Neural crest cell (in vitro differentiated cells): ENCODE measurements around the gene C20orf96. TPM values are rescaled to one million over a fixed set of nuclear protein-coding genes. Genes with fewer than 3 reads are reported as not detected.

Source experiments
- DNase-seq: peaks from one replicate; pipeline ENCODE4 v3.0.0; 2021; ENCODE audit warnings: low read depth, mixed read lengths, low spot score
- H3K27ac Mint-ChIP-seq: one replicate; pipeline ENCODE4 v1.8.0; 2021; ENCODE audit warnings: mild to moderate bottlenecking, mixed read lengths; ENCODE audit not compliant: unreplicated experiment
- H3K27me3 Mint-ChIP-seq: 2 replicates; pipeline ENCODE4 v1.8.0; 2021; ENCODE audit warnings: low read depth, mild to moderate bottlenecking, mixed read lengths
- H3K36me3 Mint-ChIP-seq: 2 replicates; pipeline ENCODE4 v1.8.0; 2021; ENCODE audit warnings: low read depth, mild to moderate bottlenecking, mixed read lengths
- H3K4me1 Mint-ChIP-seq: 2 replicates; pipeline ENCODE4 v1.8.0; 2021; ENCODE audit warnings: mixed read lengths
- H3K4me3 Mint-ChIP-seq: one replicate; pipeline ENCODE4 v1.8.0; 2021; ENCODE audit warnings: mild to moderate bottlenecking, mixed read lengths
- H3K9me3 Mint-ChIP-seq: 2 replicates; pipeline ENCODE4 v1.8.0; 2021; ENCODE audit warnings: mixed read lengths
- CTCF ChIP-seq: fragments of 200-600 bp; sonication (generic); conservative IDR thresholded peaks from 2 replicates; pipeline ENCODE4 v1.5.0; 2021; ENCODE audit warnings: antibody characterized with exemption, mild to moderate bottlenecking
- total RNA-seq: library from RNA; stranded (reverse); gene quantifications from 2 replicates; pipeline ENCODE4 v1.2.1, GENCODE V29; 2021

The C20orf96 gene
- total RNA-seq, 1 donor from 2014 or later: 34.0 TPM

DNA sequence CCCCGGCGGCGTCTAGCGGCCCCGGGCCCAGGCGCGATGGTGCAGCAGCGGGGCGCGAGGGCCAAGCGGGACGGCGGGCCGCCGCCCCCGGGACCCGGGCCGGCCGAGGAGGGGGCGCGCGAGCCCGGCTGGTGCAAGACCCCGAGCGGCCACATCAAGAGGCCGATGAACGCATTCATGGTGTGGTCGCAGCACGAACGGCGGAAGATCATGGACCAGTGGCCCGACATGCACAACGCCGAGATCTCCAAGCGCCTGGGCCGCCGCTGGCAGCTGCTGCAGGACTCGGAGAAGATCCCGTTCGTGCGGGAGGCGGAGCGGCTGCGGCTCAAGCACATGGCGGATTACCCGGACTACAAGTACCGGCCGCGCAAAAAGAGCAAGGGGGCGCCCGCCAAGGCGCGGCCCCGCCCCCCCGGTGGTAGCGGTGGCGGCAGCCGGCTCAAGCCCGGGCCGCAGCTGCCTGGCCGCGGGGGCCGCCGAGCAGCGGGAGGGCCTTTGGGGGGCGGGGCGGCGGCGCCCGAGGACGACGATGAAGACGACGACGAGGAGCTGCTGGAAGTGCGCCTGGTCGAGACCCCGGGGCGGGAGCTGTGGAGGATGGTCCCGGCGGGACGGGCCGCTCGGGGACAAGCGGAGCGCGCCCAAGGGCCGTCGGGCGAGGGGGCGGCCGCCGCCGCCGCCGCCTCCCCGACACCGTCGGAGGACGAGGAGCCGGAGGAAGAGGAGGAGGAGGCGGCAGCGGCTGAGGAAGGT, 35.5 kb upstream of the C20orf96 start:
- H3K36me3 Mint-ChIP-seq: peaks cover 9% of the 10 kb centered on the region
- peak; percentile 60 for DNase-seq
- H3K4me1 Mint-ChIP-seq: peaks cover 54% of the 10 kb centered on the region
- H3K27me3 Mint-ChIP-seq: peaks cover 3% of the 10 kb centered on the region
- H3K4me3 Mint-ChIP-seq: peak overlapping the region; percentile 95
- peak overlapping the region; percentile 89 for H3K27ac Mint-ChIP-seq
- H3K9me3 Mint-ChIP-seq: no peaks in the 10 kb centered on the region
- TF ChIP-seq CTCF: no peak

- H3K4me1 Mint-ChIP-seq: peaks cover 47% of the 10 kb centered on the region
- H3K27me3 Mint-ChIP-seq: peaks cover 3% of the 10 kb centered on the region
- peak; percentile 97 for DNase-seq
- no peak for TF ChIP-seq CTCF
- peak within 1 kb of the TSS; percentile 96 for H3K27ac Mint-ChIP-seq
- no peaks in the 10 kb centered on the region for H3K9me3 Mint-ChIP-seq
- H3K36me3 Mint-ChIP-seq: peaks cover 12% of the 10 kb centered on the region
- peak within 1 kb of the TSS; percentile 100 for H3K4me3 Mint-ChIP-seq
Measured at GRCh38 chr20:325045-325888, 34.7 kb upstream of the C20orf96 start, which contains the start of gene SOX12. TSS of gene SOX12 (plus strand) at chr20:325552. CDS start at chr20:325925, 373 bp downstream.

DNA sequence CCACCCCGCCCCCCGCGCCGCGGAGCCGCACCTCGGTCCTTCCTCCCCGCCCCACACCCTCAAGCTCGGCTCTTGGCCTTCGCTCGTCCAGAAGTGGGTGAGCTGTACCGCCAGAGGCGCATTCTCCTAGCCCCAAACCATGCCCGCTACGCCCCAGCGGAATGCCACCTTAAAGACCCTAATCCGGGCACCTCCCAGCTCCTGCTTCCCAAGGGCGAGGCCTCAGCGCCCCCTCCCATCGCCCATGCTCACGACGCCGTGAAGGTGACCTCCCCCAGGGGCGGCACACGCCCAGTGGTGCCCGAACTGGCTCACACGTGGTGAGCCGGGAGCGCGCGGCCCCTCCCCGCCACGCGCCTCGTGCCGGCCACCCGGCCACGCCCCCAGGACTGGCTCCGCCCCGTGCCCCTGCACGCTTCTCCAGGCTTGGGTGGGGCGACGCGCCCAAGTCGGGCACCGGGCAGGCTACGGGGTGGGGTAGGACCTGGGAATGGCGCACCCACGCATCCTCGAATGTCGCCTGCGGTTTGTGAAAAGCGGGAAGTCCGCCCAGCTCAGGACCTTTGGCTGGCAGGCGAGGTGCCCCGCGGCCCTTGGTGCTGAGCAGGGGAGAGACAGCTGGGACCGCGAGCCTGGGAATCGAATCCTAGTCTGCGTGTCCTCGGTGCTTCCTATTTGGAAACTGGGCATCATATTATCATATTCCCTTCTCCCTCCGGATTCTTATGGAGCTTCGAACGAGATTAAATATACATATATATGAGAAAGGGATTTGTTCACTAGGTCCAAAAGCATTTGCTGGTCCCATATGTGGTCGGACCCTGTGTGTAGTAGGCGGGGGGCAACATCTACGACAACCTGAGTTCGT, 33.9 kb upstream of the C20orf96 start:
- DNase-seq: peak; percentile 86
- TF ChIP-seq CTCF: peak; percentile 41
- Mint-ChIP-seq H3K9me3 (no peaks in the 10 kb centered on the region), H3K27me3 (peaks cover 3% of the 10 kb centered on the region), H3K27ac (peak overlapping the region; percentile 96), H3K36me3 (peaks cover 12% of the 10 kb centered on the region), H3K4me3 (peak overlapping the region; percentile 100), H3K4me1 (peaks cover 39% of the 10 kb centered on the region)

GRCh38 chr20:316316-317068, 25.9 kb upstream of the C20orf96 start:
- peaks cover 12% of the 10 kb centered on the region for H3K4me1 Mint-ChIP-seq
- H3K27ac Mint-ChIP-seq: no peak overlapping the region
- no peak overlapping the region for H3K4me3 Mint-ChIP-seq
- H3K27me3 Mint-ChIP-seq: no peaks in the 10 kb centered on the region
- H3K9me3 Mint-ChIP-seq: no peaks in the 10 kb centered on the region
- DNase-seq: no peak
- no peak for TF ChIP-seq CTCF
- H3K36me3 Mint-ChIP-seq: peaks cover 6% of the 10 kb centered on the region
